Keratinocyte (primary cell): ENCODE measurements around the gene VN1R2.

ENCODE experiments used
- EZH2 ChIP-seq: IDR thresholded peaks from one replicate; pipeline ENCODE4 v1.6.1; 2012; ENCODE audit warnings: inconsistent platforms, mild to moderate bottlenecking, low read length, moderate library complexity
- TF ChIP-seq, protein P1 (sequence below), 3 experiments: IDR thresholded peaks in 1 of 3; conservative IDR thresholded peaks in 1 of 3; optimal IDR thresholded peaks in 1 of 3; 2 replicates in 2 of 3; 3 replicates in 1 of 3; pipeline versions ENCODE3 to v1.5.1; 2011; ENCODE audit warnings: low read length in 3 of 3, mild to moderate bottlenecking in 3 of 3, moderate library complexity in 2 of 3, control low read depth in 1 of 3, inconsistent platforms in 1 of 3; ENCODE audit not compliant: insufficient read depth in 2 of 3; ENCODE audit errors: extremely low read depth in 1 of 3

GRCh38 chr19:53308339-53308811, 50.3 kb downstream of the VN1R2 start:
- TF ChIP-seq, protein P1, sequence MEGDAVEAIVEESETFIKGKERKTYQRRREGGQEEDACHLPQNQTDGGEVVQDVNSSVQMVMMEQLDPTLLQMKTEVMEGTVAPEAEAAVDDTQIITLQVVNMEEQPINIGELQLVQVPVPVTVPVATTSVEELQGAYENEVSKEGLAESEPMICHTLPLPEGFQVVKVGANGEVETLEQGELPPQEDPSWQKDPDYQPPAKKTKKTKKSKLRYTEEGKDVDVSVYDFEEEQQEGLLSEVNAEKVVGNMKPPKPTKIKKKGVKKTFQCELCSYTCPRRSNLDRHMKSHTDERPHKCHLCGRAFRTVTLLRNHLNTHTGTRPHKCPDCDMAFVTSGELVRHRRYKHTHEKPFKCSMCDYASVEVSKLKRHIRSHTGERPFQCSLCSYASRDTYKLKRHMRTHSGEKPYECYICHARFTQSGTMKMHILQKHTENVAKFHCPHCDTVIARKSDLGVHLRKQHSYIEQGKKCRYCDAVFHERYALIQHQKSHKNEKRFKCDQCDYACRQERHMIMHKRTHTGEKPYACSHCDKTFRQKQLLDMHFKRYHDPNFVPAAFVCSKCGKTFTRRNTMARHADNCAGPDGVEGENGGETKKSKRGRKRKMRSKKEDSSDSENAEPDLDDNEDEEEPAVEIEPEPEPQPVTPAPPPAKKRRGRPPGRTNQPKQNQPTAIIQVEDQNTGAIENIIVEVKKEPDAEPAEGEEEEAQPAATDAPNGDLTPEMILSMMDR (optimal IDR thresholded peaks at IDR 0.05 in 1 of 3, IDR thresholded peaks at IDR 0.05 in 1 of 3, conservative IDR thresholded peaks at IDR 0.05 in 1 of 3; ENCODE audit: extremely low read depth in 1 of 3, insufficient read depth in 2 of 3, low read length in 3 of 3): peak in 2 of 3 experiments; percentile 21 to 61
- TF ChIP-seq EZH2: no peak
